ENCODE measurements around the gene CNTN5. TPM values are rescaled to one million over a fixed set of nuclear protein-coding genes. Genes with fewer than 3 reads are reported as not detected.

The CNTN5 gene
- polyA plus RNA-seq, 1 donor = 4.2 TPM

DNA sequence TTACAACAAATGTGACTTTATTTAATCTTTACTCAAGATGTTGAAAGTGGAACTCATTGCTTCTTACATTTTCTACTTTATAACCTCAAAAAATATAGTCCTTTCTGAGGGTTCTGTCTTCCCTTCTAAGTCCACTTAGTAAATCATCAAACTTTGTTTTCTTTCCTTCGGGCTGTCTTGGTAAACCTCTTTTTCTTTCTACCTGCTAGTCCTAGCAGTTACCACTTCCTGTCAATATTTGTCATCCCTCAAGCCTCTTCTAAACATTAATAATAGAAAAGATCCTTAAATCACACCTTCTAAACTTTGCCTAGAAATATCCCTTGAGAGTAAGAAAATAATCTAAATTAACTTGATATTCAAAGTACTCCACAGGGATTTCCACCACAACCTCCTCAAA lies 580.4 kb downstream of the CNTN5 start:
- no peak for DNase-seq (ENCODE audit: low read depth)

DNA sequence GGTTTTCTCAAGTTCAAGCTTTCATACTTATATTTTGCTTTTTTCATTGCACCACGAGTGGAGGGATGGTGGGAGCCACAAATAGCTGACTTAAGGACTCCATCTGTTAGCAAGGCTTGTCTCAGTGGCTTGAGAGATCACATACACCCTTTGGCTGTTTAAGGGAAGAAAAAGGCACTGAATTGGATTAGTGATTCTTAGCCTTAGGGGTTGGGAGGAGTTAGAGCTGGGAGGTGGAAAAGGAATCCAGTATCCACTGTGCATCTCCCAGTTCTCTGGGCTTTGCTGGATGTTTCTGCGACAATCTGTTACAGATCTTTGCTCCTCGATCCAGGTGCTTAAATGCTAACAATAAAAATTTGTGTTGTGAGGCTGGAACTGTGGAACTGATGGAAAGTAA lies 593.6 kb downstream of the CNTN5 start:
- no peak for DNase-seq (ENCODE audit: low read depth)

DNA sequence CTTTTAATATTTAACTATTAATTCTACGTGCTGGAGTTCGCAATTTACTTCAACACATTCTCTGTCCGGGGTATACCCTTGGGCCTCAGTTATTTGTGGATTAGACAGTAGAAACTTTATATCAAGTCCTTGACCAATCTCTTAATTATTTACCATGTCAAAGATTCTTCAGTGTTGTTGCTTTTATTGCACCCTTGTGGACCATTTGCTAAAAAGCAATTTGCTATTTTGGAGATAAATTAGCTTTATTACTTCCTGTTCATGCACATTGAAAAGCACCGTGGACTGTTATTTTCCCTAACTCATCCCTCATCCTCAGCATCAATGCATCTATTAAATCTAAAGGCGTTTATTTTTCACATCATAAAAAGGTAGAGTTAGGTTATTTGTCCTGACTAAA lies 609.9 kb downstream of the CNTN5 start:
- no peak for DNase-seq (ENCODE audit: low read depth)

DNA sequence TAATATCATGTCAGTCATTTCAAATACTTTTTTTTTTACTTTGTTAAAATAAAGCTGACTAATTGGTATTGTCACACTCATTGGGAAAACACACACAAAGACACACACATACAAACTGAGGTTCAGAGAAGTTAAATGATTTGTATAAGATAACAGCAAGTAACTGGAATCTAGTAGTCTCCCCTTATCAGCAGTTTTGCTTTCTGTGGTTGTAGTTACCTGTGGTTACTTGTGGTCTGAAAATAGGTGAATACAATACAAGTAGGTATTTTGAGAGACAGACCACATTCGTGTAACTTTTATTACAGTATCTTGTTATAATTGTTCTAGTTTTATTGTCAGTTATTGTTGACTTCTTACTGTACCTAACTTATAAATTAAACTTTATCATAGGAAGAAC lies 610.9 kb downstream of the CNTN5 start:
- no peak for DNase-seq (ENCODE audit: low read depth)

DNA sequence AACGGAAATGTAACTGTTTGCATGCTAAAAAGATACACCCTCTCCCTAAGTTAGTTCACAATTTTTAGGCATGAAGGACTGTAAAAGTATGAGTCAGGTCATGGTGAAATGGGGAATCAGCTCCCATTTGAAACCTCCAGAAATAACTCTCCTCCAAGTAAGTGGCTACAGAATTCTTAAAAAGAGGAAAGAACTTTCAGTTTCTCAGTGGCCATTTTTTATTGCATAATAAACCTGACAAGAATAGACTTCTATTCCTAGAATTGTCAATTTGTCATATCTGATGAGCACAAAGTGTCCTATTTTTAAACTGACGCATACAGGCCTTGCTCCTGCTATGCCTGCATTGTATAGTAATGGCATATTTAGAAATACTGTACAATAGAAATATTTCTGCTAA lies 612.2 kb downstream of the CNTN5 start:
- no peak for DNase-seq (ENCODE audit: low read depth)

DNA sequence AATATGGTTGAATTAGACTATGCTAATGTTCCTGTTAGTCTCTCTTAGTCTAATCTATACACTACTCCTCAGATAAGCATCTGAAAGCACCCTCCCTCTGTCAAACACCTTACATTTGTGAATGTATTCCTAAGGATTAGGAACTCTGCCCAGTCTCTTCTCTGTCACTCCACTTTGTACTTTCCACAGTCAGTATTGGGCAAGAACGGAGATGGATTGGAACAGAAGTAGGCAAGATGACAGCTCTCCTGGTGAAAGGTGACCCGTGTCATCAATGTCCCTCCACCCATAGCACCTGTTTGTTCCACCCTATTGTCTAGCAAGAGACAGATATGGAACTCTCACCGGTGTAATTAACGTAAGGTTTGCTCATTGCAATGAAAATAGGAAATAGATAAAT lies 613.8 kb downstream of the CNTN5 start:
- no peak for DNase-seq (ENCODE audit: low read depth)

DNA sequence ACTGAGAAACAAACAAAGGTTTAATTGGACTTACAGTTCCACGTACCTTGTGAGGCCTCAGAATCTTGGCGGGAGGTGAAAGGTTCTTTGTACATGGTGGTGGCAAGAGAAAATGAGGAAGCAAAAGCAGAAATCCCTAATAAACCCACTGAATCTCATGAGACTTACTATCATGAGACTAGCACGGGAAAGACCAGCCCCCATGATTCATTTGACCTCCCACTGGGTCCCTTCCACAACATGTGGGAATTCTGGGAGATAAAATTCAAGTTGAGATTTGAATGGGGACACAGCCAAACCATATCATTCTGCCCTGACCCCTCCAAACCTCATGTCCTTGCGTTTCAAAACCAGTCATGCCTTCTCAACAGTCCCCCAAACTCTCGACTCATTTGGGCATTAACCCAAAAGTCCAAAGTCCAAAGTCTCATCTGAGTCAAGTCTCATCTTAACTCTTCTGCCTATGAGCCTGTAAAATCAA lies 617.4 kb downstream of the CNTN5 start:
- no peak for DNase-seq (ENCODE audit: low read depth)

DNA sequence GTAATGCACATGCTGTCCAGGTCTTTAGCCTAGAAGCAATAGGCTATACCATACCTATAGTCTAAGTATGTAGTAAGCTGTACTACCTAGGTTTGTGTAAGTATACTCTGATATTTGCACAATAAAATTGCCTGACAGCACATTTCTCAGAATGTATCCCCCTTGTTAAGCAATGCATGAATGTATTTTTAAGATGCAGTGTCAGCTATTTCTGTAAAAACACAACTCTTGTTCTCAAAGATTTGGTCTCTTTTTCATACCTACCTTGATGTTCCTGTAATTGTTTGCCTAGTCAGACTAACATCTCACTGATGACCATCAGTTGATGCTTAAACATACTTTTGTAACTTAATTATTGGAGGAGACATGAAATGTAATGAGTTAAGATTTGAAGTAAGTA lies 619.9 kb downstream of the CNTN5 start:
- no peak for DNase-seq (ENCODE audit: low read depth)

DNA sequence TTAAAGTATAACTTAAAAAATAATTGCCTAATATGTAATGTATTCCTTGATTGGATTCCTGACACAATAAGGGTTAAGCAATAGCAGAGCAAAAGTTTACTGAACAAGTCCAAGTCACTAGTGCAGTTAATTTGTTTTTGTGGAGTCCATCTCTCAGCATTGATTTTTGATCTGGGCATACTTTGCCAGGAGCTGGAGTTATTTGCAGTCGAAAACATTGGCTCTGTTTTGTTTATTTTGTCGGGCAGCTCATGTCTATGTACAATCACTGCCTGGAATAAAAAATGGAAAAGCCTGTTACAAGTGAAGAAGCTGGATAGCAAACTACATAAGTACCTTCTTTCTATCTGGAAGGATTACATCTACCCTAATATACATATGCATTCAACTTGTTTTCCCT lies 625.2 kb downstream of the CNTN5 start:
- DNase-seq (ENCODE audit: low read depth) = no peak

DNA sequence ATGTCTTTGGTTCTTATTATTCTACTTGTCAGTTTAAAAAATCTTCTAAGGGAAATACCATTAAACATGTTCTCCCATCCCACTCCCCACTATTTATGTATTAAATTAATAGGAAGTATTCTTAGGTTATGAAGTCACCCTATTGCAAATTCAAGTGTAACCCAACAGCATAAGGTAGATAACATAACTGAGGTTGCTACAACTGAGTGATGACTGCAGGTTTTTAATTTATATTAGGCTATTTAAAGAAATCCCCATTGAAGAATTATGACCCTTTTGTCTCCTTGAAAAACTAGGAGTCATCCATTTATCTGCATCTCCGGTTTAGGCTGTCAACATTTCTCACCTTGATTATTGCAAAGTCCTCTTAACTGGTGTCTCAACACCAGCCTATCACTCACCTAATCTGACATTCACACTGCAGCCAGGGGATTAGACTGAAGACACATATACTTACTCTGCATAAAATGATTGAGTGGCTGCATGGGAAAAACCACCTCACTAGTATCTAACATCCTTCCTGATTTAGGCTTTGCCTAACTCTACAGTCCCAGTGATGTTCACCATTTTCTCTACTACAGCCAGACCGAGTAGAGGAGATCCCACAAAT lies 649.4 kb downstream of the CNTN5 start:
- no peak for DNase-seq (ENCODE audit: low read depth)

DNA sequence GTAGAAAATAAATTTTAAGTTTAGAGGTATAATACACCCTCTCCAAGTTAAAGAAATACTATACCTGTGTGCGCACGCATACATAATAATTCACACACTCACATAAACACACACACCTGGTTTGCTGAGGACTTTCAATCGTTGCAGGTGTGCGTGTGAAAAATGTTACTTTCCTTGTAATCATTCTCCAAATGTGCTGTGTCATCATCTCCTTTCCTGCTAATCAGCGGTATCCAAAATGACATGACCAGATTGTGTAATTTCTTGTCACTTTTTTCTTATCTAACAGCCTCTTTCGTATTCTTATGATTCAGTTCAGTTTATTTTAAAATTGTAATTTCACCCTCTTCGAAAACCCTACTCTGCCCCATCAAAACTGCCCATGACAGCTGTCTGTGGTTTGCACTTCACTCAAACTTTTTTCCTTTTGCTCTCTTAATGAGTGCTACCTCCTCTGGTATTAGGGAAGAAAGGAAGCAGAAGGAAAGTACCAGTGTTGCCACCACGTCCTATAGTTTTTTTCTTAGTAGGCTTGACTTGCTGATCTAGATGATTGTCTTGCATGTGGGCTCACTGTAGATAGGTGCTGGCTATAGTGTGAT lies 651.2 kb downstream of the CNTN5 start:
- DNase-seq (ENCODE audit: low read depth) = no peak

DNA sequence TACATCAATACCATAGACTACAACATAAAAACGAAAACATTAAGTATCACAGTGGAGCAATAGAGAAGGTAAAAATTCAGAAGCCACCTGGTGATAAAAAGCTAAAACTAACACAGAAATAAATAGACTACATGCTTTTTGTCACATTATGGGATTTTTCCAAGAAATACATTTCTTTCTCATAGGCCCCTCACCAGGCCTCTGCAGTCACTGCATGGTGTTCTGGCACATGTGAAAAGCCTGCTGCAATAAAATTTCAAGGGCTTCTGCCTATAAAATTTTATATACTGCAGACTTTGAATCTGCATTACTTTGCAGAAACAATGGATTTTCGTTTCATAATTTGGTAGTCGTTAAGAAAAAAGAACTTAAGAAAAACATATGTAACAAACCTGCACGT lies 655.5 kb downstream of the CNTN5 start:
- no peak for DNase-seq (ENCODE audit: low read depth)

DNA sequence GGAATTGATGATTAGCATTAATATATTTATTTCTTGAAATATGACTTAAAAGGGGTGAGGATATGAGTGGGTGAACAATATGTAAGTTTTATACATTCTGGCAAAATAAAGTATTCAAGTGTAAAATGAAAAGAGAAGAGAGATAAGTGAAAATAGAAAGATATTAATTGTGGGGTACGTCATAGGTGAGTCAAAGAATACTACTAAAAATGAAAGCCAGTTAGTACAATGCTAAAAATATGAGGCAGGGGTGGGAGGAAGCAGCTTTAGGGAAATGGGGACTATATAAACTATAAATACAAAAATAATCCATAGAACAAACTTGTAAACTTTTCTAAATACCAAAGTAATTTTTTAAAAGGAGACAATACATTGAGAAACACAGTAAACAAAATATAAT lies 661.4 kb downstream of the CNTN5 start:
- DNase-seq (ENCODE audit: low read depth) = no peak

DNA sequence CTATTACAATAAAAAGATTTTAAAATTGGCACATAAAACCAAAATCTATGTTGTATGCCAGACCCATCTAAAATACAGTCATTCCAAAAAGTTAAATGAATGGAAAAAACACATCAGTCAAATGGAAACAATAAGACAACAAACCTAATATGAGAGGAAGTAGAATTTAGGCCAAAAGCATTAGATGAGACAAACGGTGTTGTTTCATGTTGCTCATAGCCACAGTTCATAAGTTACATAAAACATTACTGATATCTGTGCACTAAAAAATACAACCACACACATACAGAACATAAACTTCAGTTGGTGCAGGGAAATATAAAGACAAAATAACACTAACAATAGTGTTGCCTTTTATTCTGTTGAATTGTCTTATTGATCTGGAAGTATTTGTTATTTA lies 661.9 kb downstream of the CNTN5 start:
- DNase-seq (ENCODE audit: low read depth) = no peak

DNA sequence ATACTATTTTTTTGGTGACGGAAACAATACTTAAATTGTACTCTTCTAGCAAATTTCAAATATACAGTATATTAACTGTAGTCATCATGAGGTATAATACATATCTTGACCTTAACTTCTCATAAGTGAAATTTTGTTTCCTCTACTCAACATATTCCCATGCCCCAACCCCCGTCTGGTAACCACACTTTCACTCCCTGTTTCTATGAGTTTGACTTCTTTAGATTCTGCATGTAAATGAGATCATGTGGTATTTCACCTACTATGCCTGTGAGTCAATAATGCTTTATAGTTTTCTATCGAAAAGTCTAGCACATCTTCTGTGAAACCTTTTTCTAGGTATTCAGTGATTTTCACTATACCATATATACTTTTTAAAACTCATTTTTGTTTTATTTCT lies 663.2 kb downstream of the CNTN5 start:
- no peak for DNase-seq (ENCODE audit: low read depth)

DNA sequence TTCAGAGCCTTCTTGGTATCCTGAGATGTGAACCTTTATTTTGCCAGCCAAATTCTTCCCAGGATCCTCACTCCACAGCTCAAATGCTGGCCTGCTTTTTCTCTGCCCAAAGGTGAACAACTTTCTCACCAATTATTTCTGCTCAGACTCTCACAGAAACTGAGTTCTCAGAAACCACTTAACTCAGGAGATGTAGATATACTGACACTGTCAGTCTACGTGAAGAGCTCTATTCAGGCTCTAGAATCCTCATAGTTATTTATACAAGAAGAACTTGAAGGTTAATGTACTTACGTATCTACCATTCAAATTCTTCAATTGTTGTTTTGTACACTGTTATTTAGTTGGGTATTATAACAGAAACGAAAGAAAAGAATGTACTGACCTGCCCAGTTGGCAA lies 666.1 kb downstream of the CNTN5 start:
- no peak for DNase-seq (ENCODE audit: low read depth)

DNA sequence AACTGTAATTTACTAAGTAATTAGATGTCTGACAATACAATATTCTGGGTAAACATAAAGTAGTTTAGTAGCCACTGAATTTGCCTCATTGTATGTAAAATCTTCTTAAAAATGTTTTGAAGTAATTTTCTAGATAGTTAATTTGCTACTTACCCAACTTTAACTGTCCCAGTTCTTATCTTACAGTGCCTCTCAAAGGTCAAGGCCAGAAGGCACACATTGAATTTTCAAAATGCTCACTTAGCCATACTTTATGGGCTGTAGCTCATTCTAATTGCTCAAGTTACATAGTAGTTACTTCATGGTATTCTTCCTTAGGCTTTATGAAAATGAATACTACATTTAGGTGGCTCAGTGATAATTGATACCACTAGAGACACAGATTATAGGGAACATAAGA lies 666.6 kb downstream of the CNTN5 start:
- DNase-seq (ENCODE audit: low read depth) = no peak

DNA sequence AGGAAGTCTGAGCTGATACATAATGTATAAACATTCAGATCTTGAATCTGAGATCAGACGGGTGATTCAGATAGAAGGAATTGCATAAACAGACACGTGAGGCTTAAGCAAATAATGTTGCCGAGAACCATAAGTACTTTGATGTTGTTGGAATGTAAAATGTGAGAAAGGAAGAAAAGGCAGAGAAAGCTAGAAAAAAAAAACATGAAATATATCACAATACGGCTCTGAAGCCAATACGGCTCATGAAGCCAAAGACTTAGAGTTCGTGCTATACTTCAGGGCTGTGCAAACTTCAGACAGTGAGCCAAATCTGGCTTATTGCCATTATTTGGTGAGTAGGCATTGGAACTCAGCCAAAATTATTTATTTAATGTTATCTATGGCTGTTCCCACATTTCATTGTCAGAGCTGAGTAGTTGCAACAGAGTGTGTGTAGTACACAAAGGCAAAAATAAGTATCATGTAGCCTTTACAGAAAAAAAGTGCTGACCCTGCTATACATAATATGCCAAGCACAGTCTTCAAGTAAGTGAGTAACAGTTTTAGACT lies 673.3 kb downstream of the CNTN5 start:
- DNase-seq (ENCODE audit: low read depth) = no peak

DNA sequence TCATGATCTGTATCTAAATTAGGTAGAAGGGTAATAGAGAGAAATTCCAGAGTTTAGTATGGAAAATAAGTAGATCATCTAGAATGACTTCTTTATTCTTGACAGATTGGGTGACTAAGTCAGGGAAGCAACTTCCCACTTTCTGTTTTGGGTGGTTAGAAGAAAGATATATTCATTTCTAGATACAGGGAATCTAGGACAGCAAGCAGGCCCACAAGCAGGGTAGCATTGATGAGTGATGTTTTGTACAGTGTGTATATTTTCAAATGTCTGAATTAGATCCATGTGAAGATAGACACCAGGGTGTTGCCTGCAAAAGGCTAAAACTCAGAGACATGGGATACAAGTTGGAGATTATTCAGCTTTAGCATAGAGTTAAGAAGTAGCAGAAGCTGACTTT lies 674.4 kb downstream of the CNTN5 start:
- no peak for DNase-seq (ENCODE audit: low read depth)

DNA sequence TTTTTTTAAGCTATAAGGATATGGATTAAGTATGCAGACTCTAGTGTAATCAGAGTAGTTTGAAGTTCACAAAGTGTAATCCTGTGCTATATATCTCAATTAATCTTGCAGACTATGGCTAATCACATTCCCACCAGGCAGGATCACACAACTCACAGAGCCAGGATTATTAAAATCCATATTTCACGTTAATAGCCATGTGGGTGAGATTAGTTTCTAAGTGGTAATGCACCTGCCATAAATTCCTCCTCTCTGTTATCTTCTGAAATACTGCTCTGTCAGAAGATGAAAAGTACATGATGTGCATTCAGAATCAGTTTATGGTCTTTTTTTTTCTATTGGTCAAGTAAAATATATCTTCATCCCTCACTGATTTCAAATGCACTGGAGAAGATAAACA lies 686.1 kb downstream of the CNTN5 start:
- no peak for DNase-seq (ENCODE audit: low read depth)

DNA sequence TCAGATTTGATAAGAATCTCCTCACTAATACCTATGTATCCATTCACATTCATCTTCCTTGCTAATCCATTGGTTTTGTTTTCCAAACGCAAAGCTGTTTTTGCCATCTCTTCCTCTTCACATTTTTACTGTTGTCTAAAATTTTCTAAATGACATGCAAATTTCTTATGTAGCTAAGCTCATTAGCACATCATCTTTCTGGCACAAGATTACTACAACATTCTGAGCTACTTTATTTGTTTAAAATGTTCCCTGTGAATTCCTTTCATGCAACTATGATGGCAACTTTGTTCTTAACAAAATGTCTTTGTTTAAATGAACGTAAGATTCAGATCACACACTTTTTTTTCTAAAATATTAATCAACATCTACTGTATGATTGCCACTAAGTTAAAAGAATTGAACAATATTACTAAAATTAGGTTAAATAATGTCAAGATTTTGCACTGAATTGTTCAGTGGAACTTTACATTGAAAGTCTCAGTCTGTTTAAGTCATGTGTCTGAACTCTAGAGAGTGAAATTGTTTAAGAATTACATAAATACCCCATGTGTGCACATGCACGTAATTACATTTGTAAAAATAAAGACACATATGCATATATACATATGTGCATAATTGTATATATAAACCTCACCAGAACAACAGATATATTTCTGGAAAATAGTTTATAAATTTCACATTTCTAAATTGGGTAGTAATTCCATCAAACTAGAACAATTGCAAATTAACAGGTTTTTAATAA lies 688.4 kb downstream of the CNTN5 start:
- DNase-seq (ENCODE audit: low read depth) = no peak

DNA sequence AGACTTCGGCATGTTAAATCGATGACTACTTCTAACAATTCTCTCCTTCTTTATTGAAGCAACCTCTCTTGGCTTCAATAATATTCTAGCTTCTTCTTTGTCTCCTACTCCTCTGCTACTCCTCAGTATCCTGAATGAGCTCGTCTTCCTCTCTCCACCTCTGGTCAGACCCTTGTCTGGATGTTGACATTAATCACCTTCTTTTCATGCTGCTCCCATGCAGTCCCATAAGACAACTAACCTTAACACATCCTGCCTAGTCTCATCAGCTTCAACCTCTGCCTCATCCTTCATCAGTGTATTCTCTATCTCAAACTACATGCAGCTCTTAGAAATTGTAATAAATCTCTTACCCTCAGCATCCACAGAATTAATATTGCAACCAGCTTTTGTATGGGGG lies 695.6 kb downstream of the CNTN5 start:
- no peak for DNase-seq (ENCODE audit: low read depth)

DNA sequence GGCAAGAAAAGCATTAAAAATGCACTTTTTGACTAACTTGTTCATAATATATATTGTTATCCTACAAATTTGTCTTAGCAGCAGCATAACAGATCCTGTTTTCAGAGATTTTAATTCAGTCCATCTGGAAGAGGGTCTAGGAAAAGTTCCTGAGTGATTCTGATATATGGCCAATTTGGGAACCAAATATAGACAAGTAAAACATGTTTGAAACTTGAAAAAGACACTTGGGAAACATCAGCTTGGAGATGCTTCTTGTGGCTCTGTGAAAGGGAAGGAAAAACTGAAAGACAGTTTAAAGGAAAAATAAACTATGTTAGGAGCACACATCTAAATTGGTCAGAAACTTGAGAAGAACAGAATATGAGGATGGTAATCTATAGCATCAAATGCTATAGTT lies 697.5 kb downstream of the CNTN5 start:
- DNase-seq (ENCODE audit: low read depth) = no peak

Measured in forelimb muscle (tissue), 1 donor.